ENCODE data around the gene KLRD1.
"Not testable (repeated sequence)": the region's sequence is repeated elsewhere in the genome, so short reads cannot be mapped to it uniquely, and the experiment has no call there.

The KLRD1 gene

GRCh38 chr12:10307630-10308029 lies at the start of gene KLRD1:
Gene KLRD1 (plus strand): TSS chr12:10307870. CDS start chr12:10308078, 208 bp downstream.
- DNase-seq (ENCODE audit: low read depth in 2 of 2, low spot score in 1 of 2), result no peak

GRCh38 chr12:10260927-10261326 lies 46.7 kb upstream of the KLRD1 start:
- DNase-seq (ENCODE audit: low read depth in 2 of 2, low spot score in 1 of 2), result no peak

- no peak for DNase-seq (ENCODE audit: low read depth in 2 of 2, low spot score in 1 of 2)
These were observed 39.6 kb upstream of the KLRD1 start for GRCh38 chr12:10268037-10268436.

GRCh38 chr12:10272467-10272866 lies 35.2 kb upstream of the KLRD1 start:
- no peak for DNase-seq (ENCODE audit: low read depth in 2 of 2, low spot score in 1 of 2)

- DNase-seq (ENCODE audit: low read depth in 2 of 2, low spot score in 1 of 2), result no peak
These were observed 30.9 kb upstream of the KLRD1 start for GRCh38 chr12:10276774-10277173.

GRCh38 chr12:10278104-10278503 lies 29.6 kb upstream of the KLRD1 start:
- no peak for DNase-seq (ENCODE audit: low read depth in 2 of 2, low spot score in 1 of 2)

- no peak for DNase-seq (ENCODE audit: low read depth in 2 of 2, low spot score in 1 of 2)
These were observed 27.7 kb upstream of the KLRD1 start for GRCh38 chr12:10279937-10280336.

GRCh38 chr12:10283027-10283426 lies 24.6 kb upstream of the KLRD1 start:
- no peak for DNase-seq (ENCODE audit: low read depth in 2 of 2, low spot score in 1 of 2)

GRCh38 chr12:10285919-10286318 lies 21.8 kb upstream of the KLRD1 start:
- no peak for DNase-seq (ENCODE audit: low read depth in 2 of 2, low spot score in 1 of 2)

GRCh38 chr12:10289005-10289754 lies 18.5 kb upstream of the KLRD1 start:
- no peak for DNase-seq (ENCODE audit: low read depth in 2 of 2, low spot score in 1 of 2)

- DNase-seq (ENCODE audit: low read depth in 2 of 2, low spot score in 1 of 2), result no peak
These were observed 16.6 kb upstream of the KLRD1 start for GRCh38 chr12:10291030-10291429.

GRCh38 chr12:10293151-10293550 lies 14.5 kb upstream of the KLRD1 start:
- DNase-seq (ENCODE audit: low read depth in 2 of 2, low spot score in 1 of 2), result no peak

GRCh38 chr12:10293570-10294227 lies 14.0 kb upstream of the KLRD1 start:
- no peak for DNase-seq (ENCODE audit: low read depth in 2 of 2, low spot score in 1 of 2)

GRCh38 chr12:10301103-10301502 lies 6.6 kb upstream of the KLRD1 start:
- no peak for DNase-seq (ENCODE audit: low read depth in 2 of 2, low spot score in 1 of 2)

- DNase-seq (ENCODE audit: low read depth in 2 of 2, low spot score in 1 of 2), result no peak
These were observed 3.5 kb upstream of the KLRD1 start for GRCh38 chr12:10304161-10304574.

- no peak for DNase-seq (ENCODE audit: low read depth in 2 of 2, low spot score in 1 of 2)
These were observed 2.3 kb upstream of the KLRD1 start for GRCh38 chr12:10305411-10305810.

- no peak for DNase-seq (ENCODE audit: low read depth in 2 of 2, low spot score in 1 of 2)
These were observed 3.5 kb downstream of the KLRD1 start for GRCh38 chr12:10310926-10311720.

- DNase-seq (ENCODE audit: low read depth in 2 of 2, low spot score in 1 of 2), result no peak
These were observed 11.7 kb downstream of the KLRD1 start for GRCh38 chr12:10319388-10319787.

- DNase-seq (ENCODE audit: low read depth in 2 of 2, low spot score in 1 of 2), result no peak
These were observed 13.0 kb downstream of the KLRD1 start for GRCh38 chr12:10320643-10321042.

- DNase-seq (ENCODE audit: low read depth in 2 of 2, low spot score in 1 of 2), result not testable (repeated sequence)
These were observed 21.0 kb downstream of the KLRD1 start for GRCh38 chr12:10328691-10329090.

GRCh38 chr12:10331642-10332239 lies 24.1 kb downstream of the KLRD1 start:
- no peak for DNase-seq (ENCODE audit: low read depth in 2 of 2, low spot score in 1 of 2)

All from stimulated activated CD8-positive, alpha-beta memory T cell treated with anti-CD3 and anti-CD28 coated beads, Interleukin-4, amount 100 ng/mL, for 1 hour (primary cell).